ENCODE measurements around the gene C1orf141. TPM values are rescaled to one million over a fixed set of nuclear protein-coding genes. Genes with fewer than 3 reads are reported as not detected.

Gene C1orf141
- total and polyA plus RNA-seq, 2 donors (not counting 3 experiments of a cell fraction or from before 2014, with no cell fraction given) = not detected

Small RNA genes within 50 kb of the gene (small RNA-seq; reads per million reads assigned to genes)
- not detected for gene RF00322 (ENCODE audit: insufficient read depth, insufficient read length, low read depth, low replicate concordance)

Other genes starting within 250 kb of the C1orf141 start
- 3.3 and 4.8 TPM in 2 replicates for gene DNAI4, start 210.1 kb downstream of the C1orf141 start, total RNA-seq
- 0.46 and 0.51 TPM in 2 replicates for gene DNAI4, start 210.1 kb downstream of the C1orf141 start, polyA plus RNA-seq
- 36.8 and 38.5 TPM in 2 replicates for gene MIER1, start 210.0 kb downstream of the C1orf141 start, total RNA-seq
- 5.5 and 7.3 TPM in 2 replicates for gene MIER1, start 210.0 kb downstream of the C1orf141 start, polyA plus RNA-seq
- 6.1 and 6.6 TPM in 2 replicates for gene SLC35D1, start 80.8 kb downstream of the C1orf141 start, total RNA-seq
- gene SLC35D1, start 80.8 kb downstream of the C1orf141 start, polyA plus RNA-seq = 2.9 and 3.5 TPM in 2 replicates
- not detected in 2 replicates for gene IL23R, start 31.5 kb upstream of the C1orf141 start, total RNA-seq
- gene IL23R, start 31.5 kb upstream of the C1orf141 start, polyA plus RNA-seq = not detected in 2 replicates
- 0.42 and 0.48 TPM in 2 replicates for gene IL12RB2, start 172.9 kb upstream of the C1orf141 start, total RNA-seq
- gene IL12RB2, start 172.9 kb upstream of the C1orf141 start, polyA plus RNA-seq = 0.05 TPM in 1 of 2 replicates, not detected in the other

Measured in endothelial cell of umbilical vein (primary cell).